NCI-H82 (cell line): ENCODE data around the gene UBE2L6.

Source experiments
- DNase-seq: peaks from one replicate; lab custom pipeline; 2025; lab: John Stamatoyannopoulos, UW

The UBE2L6 gene

DNA sequence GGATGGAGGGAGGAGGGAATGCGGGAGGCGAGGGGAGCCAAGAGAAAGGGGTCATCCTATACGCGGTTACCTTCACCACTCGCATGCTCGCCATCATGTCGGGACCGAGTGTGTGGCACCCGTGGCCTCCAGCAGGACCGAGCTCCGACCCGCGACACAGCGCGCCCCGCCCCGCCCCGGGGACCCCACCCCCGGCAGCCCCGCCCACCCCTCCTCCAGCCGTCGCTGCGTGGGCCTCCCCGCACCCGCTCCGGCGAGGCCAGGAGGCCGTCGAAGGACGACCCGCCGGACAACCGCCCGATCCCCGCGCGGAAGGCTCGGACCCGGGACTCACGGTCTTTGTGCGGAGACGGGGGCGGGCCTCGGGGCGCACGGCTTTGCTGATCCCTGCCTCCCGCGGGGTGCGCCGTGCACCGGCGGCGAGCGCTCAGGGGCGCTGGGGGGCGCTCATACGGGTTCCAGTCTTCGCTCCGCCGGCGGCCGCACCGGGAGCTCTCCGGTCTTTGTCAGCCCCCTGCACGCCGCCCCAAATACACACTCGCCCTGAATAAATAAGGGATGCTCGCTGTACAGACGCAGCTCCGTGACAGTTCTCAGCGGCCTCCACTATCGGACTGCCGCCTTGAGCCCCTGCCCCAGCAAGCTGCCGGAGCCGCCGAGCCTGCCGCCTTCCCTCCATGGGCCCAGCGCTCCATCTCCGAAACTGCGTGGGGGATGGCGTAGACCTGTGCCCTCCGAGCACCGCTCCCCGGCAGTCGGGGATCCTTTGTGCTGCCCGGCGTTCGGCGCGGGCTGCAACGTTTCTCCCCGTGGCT lies at the start of gene UBE2L6:
Gene UBE2L6 (minus strand): TSS at position 158 of the 815 bp plus-strand sequence. CDS start 61 bp downstream, at position 97.
- peak; percentile 58 for DNase-seq

DNA sequence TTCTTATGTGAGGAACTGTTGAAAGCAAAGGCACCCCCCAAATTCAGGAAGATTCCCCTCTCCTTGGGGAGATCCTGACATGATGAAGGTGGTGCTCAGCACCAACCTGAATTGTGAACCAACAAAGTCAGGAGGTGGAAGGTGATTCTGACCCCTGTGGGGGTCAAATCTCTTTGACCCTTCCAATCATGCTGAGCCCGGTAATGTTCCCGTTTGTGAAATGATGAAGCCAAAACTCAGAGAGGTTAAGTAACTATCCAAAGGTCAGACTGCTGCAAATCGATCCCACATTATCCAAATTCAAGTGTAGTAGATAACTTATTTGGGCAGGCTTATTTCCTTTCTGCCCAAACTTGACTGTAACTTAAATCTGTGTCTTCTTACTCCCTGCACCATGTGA lies 49.1 kb upstream of the UBE2L6 start:
- no peak for DNase-seq

DNA sequence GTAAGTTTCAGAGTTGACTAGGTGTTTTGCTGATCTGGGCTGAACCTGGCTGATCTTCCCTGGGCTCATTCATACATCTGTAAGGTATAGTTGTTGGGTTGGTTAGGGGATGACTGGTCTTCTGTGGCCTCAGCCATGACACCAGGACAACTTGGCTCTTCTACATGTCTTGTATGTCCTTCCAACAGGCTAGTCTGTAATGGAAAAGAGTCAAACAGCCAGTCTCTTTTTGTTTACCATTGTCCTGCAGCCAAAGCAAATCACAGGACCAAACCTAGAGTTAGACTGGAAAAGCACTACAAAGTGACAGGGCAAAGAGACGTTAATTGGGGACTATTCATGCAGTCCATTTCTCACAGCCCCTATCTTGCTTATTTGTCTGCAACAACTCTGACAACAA lies 47.8 kb upstream of the UBE2L6 start:
- no peak for DNase-seq

DNA sequence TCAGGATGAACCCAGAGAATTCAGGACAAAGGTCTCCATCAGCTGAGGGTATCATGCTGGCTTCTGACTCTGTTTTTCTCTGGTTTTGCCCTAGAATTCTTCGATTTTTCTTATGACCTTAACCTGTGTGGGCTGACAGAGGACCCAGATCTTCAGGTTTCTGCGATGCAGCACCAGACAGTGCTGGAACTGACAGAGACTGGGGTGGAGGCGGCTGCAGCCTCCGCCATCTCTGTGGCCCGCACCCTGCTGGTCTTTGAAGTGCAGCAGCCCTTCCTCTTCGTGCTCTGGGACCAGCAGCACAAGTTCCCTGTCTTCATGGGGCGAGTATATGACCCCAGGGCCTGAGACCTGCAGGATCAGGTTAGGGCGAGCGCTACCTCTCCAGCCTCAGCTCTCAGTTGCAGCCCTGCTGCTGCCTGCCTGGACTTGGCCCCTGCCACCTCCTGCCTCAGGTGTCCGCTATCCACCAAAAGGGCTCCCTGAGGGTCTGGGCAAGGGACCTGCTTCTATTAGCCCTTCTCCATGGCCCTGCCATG lies 46.8 kb upstream of the UBE2L6 start:
- no peak for DNase-seq

DNA sequence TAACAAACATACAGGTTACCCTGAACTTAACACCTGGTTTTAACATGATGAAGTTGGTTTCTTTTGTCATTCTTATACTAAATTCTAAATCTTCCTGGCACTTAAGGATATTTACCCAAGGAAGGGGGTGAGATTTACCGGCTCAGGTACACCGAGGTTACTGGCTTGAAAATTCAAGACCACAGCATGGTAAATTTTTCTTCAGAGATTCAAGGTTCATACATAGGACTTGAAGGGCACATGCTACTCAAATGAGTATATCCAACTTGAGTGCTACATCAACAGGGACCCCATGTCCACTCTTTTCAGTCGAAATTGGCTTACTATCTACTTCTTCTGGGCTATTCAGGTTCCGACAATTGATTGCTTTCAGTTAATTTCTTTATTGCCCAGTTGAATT lies 42.7 kb upstream of the UBE2L6 start:
- no peak for DNase-seq

DNA sequence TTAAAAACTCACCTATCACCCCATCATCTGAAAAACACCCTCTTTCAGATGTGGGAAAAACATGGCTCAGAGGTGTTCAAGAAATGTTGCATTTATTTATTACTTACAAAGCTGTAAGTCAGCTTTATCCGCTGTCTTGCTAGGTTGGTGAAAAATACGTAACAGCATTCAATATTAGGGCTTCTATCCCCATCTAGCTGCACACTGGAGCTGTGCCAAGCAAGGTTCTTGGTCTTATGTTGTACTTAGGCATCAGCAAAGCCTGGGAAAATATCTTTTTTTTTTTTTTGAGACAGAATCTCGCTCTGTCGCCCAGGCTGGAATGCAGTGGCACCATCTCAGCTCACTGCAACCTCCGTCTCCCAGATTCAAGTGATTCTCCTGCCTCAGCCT lies 37.6 kb upstream of the UBE2L6 start:
- no peak for DNase-seq

DNA sequence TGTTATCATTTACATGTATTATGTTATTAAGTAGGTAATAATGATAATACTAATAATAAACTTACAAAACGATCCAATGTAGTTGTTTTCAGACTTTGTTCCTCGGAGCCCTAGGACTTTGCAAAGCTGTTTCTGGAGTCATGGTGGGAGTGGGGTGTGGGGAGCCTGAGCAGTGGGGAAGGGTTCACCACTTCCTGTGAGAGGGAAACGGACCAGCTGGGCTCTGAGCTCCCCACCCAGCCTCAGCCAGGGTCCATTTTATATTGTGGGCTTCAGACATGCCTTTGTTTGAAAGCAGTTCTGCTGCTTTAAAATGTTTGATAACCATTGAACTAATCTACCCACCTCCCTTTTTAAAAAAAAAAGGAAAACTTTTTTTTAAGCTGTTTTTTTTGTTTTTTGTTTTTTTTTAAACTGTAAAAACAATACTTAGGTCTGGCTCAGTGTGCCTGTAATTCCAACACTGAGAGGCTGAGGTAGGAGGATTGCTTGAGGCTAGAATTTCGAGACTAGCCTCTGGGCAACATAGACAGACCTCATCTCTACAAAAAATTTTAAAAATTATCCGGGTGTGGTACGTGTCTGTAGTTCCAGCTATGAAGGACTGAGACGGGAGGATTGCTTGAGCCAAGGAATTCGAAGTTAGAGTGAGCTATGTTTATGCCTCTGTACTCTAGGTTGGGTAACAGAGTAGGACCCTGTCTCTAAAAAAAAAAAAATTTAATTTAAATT lies 37.0 kb upstream of the UBE2L6 start:
- no peak for DNase-seq

DNA sequence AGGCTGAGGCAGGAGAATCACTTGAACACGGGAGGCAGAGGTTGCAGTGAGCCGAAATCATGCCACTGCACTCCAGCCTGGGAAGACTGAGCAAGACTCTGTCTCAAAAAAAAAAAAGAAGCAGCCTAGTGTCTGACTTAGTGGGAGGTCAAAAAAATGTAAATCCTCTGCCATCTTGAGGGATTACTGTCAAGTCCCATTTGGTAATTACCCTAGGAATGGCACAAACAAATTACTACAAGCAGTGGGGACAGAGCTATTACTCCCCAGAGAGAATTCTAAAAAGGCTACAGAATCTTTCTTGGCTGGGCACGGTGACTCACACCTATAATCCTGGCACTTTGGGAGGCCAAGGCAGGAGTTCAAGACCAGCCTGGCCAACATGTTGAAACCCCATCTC lies 33.8 kb upstream of the UBE2L6 start:
- peak; percentile 94 for DNase-seq

DNA sequence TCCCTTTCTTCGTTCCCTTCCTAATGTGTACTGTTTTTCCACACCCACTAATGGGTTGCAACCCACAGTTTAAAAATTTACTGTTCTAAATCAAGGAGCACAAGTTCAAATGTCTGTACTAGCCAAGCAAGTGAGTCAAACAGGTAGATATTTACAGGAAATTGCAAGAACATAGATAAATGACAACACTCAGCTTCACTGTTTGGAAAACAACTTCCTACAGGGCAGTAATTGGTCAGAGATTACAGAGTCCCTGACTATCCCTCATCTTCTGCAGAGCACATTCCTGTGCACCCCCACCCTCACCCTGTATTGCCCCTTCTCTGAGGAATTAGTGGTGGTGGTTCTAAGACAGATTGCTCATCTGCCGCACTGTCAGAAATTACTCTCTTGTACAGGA lies 31.9 kb upstream of the UBE2L6 start:
- peak; percentile 36 for DNase-seq

DNA sequence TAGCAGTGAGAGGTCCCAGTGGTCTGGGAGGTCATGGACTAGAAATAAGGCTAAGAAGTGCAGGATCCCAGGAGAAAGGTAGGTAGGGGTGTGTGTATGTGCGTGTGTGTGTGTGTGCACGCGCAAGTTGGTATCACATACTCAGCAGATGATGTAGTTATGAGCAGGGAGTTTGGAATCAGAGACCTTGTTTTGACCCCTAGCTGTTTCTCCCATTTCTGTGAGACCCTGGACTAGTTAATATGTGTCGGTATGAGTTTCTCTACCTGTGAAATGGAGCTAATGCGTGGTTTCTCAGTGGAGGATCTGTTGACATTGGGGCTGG lies 31.3 kb upstream of the UBE2L6 start:
- DNase-seq = no peak

DNA sequence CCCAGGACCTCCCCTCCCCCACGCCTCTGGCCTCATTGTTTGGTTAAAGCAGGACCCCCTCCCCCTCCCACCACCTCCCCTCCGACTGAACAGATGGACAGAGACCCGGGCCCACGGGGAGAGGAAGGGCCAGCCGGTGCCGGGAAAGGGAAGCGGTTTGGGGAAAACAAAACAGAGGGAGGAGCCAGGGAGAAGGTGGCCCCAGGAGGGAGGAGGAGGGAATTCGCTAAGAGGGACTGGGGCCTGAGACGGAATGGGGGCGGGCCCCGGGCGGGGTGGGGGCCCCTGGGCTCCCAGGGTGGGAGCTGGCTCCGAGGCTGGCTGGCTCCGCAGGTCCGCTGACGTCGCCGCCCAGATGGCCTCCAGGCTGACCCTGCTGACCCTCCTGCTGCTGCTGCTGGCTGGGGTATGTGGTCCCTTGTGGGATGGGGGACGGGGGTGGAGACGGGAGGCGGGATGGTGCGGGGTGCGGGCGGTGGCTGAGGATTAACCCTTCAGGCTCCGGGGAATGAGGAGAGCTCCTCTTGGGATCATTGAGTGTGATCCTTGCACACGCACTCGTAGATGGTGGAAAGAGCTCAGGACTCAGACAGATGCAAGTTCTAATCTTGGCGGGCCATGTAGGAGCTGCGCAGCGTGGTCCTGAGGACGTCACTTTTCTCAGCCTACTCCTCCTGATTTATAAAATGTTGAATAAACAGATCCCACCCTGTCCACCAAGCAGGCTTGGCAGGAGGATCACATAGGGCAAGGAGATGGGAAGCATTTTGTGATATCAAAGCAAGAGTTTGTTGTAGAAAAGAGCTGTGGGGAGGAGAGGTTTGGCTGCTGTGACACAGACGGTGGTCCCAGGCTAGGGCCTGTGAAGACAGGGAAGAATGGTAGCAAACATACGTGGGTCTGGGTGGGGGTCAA lies 30.7 kb upstream of the UBE2L6 start:
- DNase-seq = peak; percentile 95

DNA sequence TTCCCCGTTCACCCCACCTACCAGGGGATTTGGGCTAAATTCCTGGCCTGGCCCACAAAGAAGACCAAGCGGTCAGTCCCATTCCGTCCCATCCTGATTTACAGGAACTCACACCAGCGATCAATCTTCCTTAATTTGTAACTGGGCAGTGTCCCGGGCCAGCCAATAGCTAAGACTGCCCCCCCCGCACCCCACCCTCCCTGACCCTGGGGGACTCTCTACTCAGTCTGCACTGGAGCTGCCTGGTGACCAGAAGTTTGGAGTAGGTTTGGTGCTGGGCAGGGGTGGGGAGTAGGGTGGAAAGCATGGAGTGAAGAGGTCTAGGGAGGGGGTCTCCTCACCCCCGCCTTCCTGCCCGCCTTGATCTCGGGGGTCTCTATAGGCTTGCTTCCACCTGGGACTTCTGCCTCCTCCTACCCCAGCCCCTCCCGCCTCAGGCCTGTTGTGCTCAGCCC lies 30.0 kb upstream of the UBE2L6 start, which contains the start of gene SERPING1:
Gene SERPING1 (plus strand): TSS at position 225 of the 455 bp plus-strand sequence. CDS start 586 bp downstream, outside the sequence.
- DNase-seq = no peak

DNA sequence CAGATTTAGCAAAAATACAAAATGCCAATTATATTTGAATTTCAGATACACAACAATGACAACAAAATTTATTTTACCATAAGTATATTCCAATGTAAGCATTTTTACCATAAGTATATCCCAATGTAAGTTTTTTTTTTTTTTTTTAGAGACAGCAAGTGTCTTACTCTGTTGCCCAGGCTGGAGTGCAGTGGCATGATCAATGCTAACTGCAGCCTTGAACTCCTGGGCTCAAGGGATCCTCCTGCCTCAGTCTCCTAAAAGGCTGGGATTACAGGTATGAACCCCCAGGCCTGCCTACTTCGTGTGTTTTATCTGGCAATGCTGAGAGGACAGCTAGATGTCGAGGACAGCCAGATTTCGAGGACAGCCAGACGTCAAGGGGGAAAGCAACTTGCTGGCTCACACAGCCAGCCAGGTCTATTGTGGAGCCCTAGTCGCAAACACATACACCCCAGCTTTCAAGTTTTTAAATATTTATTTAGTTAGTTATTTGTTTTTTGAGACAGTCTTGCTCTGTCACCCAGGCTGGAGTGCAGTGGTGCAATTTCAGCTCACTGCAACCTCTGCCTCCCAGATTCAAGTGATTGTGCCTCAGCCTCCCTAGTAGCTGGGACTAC lies 28.9 kb upstream of the UBE2L6 start:
- DNase-seq = no peak

DNA sequence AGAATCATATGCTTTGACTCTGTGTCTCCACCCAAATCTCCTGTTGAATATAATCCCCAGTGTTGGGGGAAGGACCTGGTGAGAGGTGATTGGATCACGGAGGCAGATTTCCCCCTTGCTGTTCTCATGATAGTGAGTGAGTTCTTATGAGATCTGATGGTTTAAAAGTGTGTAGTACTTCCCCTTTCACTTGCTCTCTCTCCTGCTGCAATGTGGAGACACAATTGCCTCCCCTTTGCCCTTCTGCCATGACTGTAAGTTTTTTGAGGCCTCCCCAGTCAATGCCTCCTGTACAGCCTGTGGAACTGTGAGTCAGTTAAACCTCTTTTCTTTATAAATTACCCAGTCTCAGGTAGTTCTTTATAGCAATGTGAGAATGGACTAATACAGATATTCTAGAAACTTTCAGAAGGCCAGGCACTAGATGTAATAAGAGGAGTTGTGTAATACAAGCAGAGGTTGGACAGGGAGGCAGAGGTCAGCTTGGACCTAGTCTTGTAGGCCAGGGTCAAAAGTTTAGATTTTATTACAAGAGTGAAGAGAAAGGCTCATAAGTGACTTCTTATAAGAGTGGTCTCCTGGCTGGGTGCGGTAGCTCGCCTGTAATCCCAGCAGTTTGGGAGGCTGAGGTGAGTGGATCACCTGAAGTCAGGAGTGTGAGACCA lies 20.7 kb upstream of the UBE2L6 start:
- DNase-seq = no peak

DNA sequence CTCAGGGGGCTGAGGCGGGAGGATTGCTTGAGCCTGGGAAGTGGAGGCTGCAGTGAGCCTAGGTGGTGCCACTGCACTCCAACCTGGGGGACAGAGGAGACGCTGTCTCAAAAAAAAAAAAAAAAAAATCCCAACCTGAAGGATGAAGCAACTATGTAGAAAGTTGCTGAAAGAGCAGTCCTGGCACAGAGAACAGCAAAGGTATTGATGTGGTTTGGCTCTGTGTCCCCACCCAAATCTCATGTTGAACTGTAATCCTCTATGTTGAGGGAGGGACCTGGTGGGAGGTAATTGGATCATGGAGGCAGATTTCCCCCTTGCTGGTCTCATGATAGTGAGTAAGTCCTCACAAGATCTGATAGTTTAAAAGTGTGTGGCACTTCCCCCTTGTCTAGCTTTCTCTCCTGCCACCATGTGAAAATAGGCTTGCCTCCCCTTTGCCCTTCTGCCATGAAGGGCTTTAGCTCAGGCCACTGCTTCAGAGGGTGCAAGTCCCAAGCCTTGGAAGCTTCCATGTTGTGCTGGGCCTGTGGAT lies 19.3 kb upstream of the UBE2L6 start:
- peak; percentile 36 for DNase-seq

DNA sequence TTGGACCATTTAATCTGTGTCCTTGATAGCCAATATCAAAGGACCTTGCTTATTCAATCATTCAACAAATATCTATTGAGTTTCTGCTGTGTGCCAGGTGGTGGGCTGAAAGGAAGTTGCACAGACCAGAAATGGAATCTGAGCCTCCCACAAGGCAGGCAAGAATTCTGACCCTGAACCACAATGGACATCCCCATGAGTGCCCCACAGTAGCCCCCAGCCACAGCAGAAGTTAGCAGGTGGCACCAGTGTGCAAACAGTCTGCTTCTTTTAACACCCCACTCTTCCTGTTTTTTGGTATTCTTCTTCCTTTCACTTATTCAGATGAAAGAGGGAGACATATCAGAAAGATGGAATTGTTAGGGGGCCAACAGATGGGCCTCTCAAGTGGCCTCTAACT lies 17.8 kb upstream of the UBE2L6 start:
- DNase-seq = no peak

DNA sequence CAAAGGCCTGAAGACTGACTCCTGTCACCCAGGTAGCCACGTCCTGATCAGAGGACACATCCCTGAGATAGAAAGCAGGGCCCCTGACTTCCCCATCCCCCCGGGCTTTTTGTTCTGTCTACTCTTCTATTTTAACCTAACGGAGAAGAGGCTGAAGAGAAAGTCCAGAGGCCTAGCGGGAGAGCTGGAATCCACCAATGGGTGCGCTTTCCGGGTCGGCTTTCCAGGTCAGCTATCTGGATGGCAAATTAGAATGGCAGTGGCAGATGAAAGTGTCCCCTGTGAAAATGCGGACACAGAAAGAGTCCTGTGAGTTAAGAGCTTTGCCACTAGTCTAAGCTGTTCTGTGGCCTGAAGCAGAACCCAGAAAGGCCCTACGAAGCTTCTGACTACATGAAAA lies 16.9 kb upstream of the UBE2L6 start:
- no peak for DNase-seq

DNA sequence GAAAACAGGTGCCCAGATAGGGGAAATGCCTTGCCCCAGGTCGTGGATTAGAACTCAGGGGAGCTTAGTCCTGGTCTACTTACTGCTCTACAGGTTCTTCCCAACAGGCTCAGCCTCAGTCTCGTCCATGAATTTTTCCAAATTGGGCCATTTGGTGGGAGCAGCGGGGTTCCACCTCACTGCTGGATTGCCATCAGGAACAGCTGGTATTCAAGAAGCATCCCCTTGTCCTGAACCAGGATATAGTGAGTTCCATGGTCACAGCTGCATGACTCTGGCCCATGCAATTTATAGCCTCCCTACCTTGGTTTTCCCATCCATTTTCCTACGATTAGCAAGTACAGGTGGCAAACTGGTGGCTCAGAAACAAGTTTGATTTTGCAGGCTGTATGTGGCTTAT lies 6.6 kb upstream of the UBE2L6 start:
- no peak for DNase-seq

DNA sequence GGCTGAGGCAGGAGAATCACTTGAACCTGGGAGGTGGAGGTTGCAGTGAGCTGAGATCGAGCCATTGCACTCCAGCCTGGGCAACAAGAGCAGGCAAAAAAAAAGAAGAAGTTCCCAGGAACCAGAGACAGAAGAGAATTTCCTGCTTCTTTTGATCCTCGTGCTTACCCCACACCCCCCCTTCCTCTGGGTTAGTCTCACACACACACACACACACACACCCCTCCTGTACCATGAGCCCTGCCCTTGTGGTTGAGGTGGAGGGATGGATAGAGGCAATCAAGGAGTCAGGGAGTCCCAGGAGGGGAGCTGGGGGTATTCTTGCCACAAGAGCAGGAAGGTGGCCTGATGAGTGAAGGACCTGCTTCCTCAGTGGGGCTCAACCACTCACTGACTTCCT lies 4.1 kb upstream of the UBE2L6 start:
- no peak for DNase-seq

DNA sequence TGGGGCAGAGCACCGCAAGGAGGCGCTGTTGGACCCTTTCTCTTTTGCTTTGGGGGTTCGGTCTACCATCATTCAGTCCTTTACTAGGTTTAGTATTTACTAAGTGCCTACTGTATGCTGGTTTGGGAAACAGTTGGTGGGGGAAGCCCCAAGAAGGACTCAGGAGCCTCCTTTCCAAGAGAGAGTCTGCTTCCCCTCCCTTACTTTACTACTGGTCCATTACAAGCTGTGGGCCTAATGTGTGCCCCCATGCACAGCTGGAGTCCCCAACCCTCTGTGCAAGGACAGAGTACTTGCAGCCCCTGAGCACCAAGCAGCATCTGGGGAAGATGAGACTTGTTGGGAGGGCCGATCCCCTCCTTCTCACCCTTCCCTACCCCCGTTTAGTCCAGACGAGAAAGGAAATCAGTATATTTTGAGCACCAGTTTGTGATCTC lies 876 bp upstream of the UBE2L6 start:
- DNase-seq = peak; percentile 84
